Skeletal muscle cell (primary cell): ENCODE measurements around the gene FBXO22.
"Not testable (repeated sequence)": the region's sequence is repeated elsewhere in the genome, so short reads cannot be mapped to it uniquely, and the experiment has no call there.

Experiments
- DNase-seq: peaks from one replicate; pipeline ENCODE4 v3.0.0-alpha.2; 2010; ENCODE audit warnings: low read depth
- H3K4me3 ChIP-seq: 2 replicates; pipeline ENCODE4 v1.5.1; 2011; ENCODE audit warnings: low read depth, mild to moderate bottlenecking, control low read depth, low read length, moderate library complexity

Gene FBXO22

GRCh38 chr15:75955720-75956119, 52.0 kb downstream of the FBXO22 start:
- no peak for DNase-seq
- no peak overlapping the region for H3K4me3 ChIP-seq

GRCh38 chr15:75961331-75961730, 57.7 kb downstream of the FBXO22 start:
- no peak overlapping the region for H3K4me3 ChIP-seq

GRCh38 chr15:75966073-75966472, 62.4 kb downstream of the FBXO22 start:
- DNase-seq: no peak
- no peak overlapping the region for H3K4me3 ChIP-seq

More at GRCh38 chr15:75961331-75961730, 57.7 kb downstream of the FBXO22 start:
- no peak for DNase-seq

- DNase-seq, H3K4me3 ChIP-seq: not testable (repeated sequence)
These were observed 73.1 kb downstream of the FBXO22 start for GRCh38 chr15:75976766-75977165.

GRCh38 chr15:75981149-75981815, 77.6 kb downstream of the FBXO22 start:
- H3K4me3 ChIP-seq: no peak overlapping the region
- no peak for DNase-seq

GRCh38 chr15:75982468-75982867, 78.8 kb downstream of the FBXO22 start:
- no peak for DNase-seq

GRCh38 chr15:75984706-75985105, 81.0 kb downstream of the FBXO22 start:
- not testable (repeated sequence) for H3K4me3 ChIP-seq, DNase-seq

More at GRCh38 chr15:75982468-75982867, 78.8 kb downstream of the FBXO22 start:
- H3K4me3 ChIP-seq: no peak overlapping the region

- H3K4me3 ChIP-seq: no peak overlapping the region
- no peak for DNase-seq
These were observed 82.3 kb downstream of the FBXO22 start for GRCh38 chr15:75985971-75986370.

GRCh38 chr15:75989045-75989444, 85.4 kb downstream of the FBXO22 start:
- no peak for DNase-seq
- H3K4me3 ChIP-seq: no peak overlapping the region

- no peak overlapping the region for H3K4me3 ChIP-seq
- DNase-seq: no peak
These were observed 86.2 kb downstream of the FBXO22 start for GRCh38 chr15:75989875-75990274.
